CD4-positive, alpha-beta T cell treated with Interleukin-10 for 1 hour (primary cell): ENCODE results near the gene FAM184A.
"Not testable (repeated sequence)": the region's sequence is repeated elsewhere in the genome, so short reads cannot be mapped to it uniquely, and the experiment has no call there.

Source experiments
- DNase-seq: peaks from one replicate; pipeline ENCODE4 v3.0.0-alpha.2; 2020

Gene FAM184A

GRCh38 chr6:119078376-119079282 lies at the start of gene FAM184A:
FAM184A (minus strand) TSS chr6:119078664; CDS start chr6:119078299, 365 bp downstream.
- DNase-seq: peak; percentile 81

GRCh38 chr6:119127627-119128026 lies 49.2 kb upstream of the FAM184A start:
- DNase-seq: no peak

GRCh38 chr6:119126826-119127225 lies 48.4 kb upstream of the FAM184A start:
- DNase-seq: no peak

GRCh38 chr6:119126140-119126539 lies 47.7 kb upstream of the FAM184A start:
- no peak for DNase-seq

- no peak for DNase-seq
Observed at GRCh38 chr6:119125576-119125975, 47.1 kb upstream of the FAM184A start.

GRCh38 chr6:119124079-119124824 lies 45.8 kb upstream of the FAM184A start:
- no peak for DNase-seq

GRCh38 chr6:119122336-119122735 lies 43.9 kb upstream of the FAM184A start:
- DNase-seq: no peak

GRCh38 chr6:119121367-119121766 lies 42.9 kb upstream of the FAM184A start:
- DNase-seq: no peak

GRCh38 chr6:119119989-119120388 lies 41.5 kb upstream of the FAM184A start:
- no peak for DNase-seq

- DNase-seq: not testable (repeated sequence)
Observed at GRCh38 chr6:119119062-119119461, 40.6 kb upstream of the FAM184A start.

GRCh38 chr6:119116712-119117281 lies 38.3 kb upstream of the FAM184A start:
- DNase-seq: no peak

- DNase-seq: no peak
Observed at GRCh38 chr6:119113961-119114360, 35.5 kb upstream of the FAM184A start.

- no peak for DNase-seq
Observed at GRCh38 chr6:119112812-119113530, 34.5 kb upstream of the FAM184A start.

GRCh38 chr6:119110601-119111548 lies 32.4 kb upstream of the FAM184A start:
- DNase-seq: peak; percentile 79

GRCh38 chr6:119109654-119110325 lies 31.3 kb upstream of the FAM184A start:
- no peak for DNase-seq

- DNase-seq: no peak
Observed at GRCh38 chr6:119108076-119108475, 29.6 kb upstream of the FAM184A start.

GRCh38 chr6:119105282-119105681 lies 26.8 kb upstream of the FAM184A start:
- DNase-seq: no peak

GRCh38 chr6:119102901-119103300 lies 24.4 kb upstream of the FAM184A start:
- DNase-seq: no peak

- DNase-seq: no peak
Observed at GRCh38 chr6:119100115-119100514, 21.7 kb upstream of the FAM184A start.

GRCh38 chr6:119097815-119098361 lies 19.4 kb upstream of the FAM184A start:
- not testable (repeated sequence) for DNase-seq
